HG02678 (cell line): Measurements from ENCODE around the gene KIF3A.
A peak's percentile ranks its signal among the peaks of the same experiment; 100 is the strongest.
"Not testable (repeated sequence)": the region's sequence is repeated elsewhere in the genome, so short reads cannot be mapped to it uniquely, and the experiment has no call there.

ENCODE experiments used
- ATAC-seq: cut with Tn5 transposase; IDR thresholded peaks from one replicate; pipeline ENCODE4 v1.9.1; 2021; ENCODE audit warnings: mild to moderate bottlenecking, moderate library complexity; ENCODE audit not compliant: unreplicated experiment

The KIF3A gene

GRCh38 chr5:132729896-132730295, 7.5 kb downstream of the KIF3A start:
- ATAC-seq, result no peak

- ATAC-seq, result no peak
Observed at GRCh38 chr5:132725745-132726144, 11.6 kb downstream of the KIF3A start.

GRCh38 chr5:132718544-132719312, 18.6 kb downstream of the KIF3A start:
- ATAC-seq, result no peak

GRCh38 chr5:132714456-132715307, 22.7 kb downstream of the KIF3A start:
- ATAC-seq, result no peak

GRCh38 chr5:132708645-132709044, 28.7 kb downstream of the KIF3A start:
- ATAC-seq, result no peak

- no peak for ATAC-seq
Observed at GRCh38 chr5:132704875-132705274, 32.5 kb downstream of the KIF3A start.

- no peak for ATAC-seq
Observed at GRCh38 chr5:132695956-132696355, 41.4 kb downstream of the KIF3A start.

GRCh38 chr5:132692632-132692967, 44.7 kb downstream of the KIF3A start:
- no peak for ATAC-seq

GRCh38 chr5:132691755-132692631, 45.4 kb downstream of the KIF3A start:
- ATAC-seq, result not testable (repeated sequence)

GRCh38 chr5:132690156-132690555, 47.2 kb downstream of the KIF3A start:
- ATAC-seq, result no peak

GRCh38 chr5:132689513-132689912, 47.8 kb downstream of the KIF3A start:
- ATAC-seq, result no peak

- peak; percentile 54 for ATAC-seq
Observed at GRCh38 chr5:132688536-132689339, 48.6 kb downstream of the KIF3A start.

GRCh38 chr5:132687995-132688394, 49.4 kb downstream of the KIF3A start:
- ATAC-seq, result peak; percentile 47

GRCh38 chr5:132686193-132686592, 51.2 kb downstream of the KIF3A start:
- ATAC-seq, result no peak

GRCh38 chr5:132684922-132685720, 52.2 kb downstream of the KIF3A start:
- no peak for ATAC-seq

GRCh38 chr5:132684491-132684890, 52.9 kb downstream of the KIF3A start:
- ATAC-seq, result no peak

GRCh38 chr5:132681983-132682382, 55.4 kb downstream of the KIF3A start:
- ATAC-seq, result no peak

- no peak for ATAC-seq
Observed at GRCh38 chr5:132681476-132681831, 55.9 kb downstream of the KIF3A start.

GRCh38 chr5:132680780-132681475, 56.4 kb downstream of the KIF3A start:
- ATAC-seq, result no peak
